WTC11 (cell line): ENCODE results near the gene MISFA. TPM values are rescaled to one million over a fixed set of nuclear protein-coding genes. Genes with fewer than 3 reads are reported as not detected.

ENCODE experiments used
- ATAC-seq: fragments of 200-7000 bp; cut with Tn5 transposase; 2 replicates; pipeline ENCODE4 v1.10.0; 2021; ENCODE audit warnings: mild to moderate bottlenecking, moderate library complexity
- CTCF ChIA-PET: fragments of 300-600 bp; sonication (Branson Sonifier 250); formaldehyde crosslinking; loops from one replicate; lab custom pipeline; 2021; ENCODE audit warnings: antibody characterized with exemption; lab: Charles Lee
- POLR2A ChIA-PET: fragments of 350-600 bp; sonication (Branson Sonifier 250); formaldehyde crosslinking; loops from one replicate; lab custom pipeline; 2021; ENCODE audit warnings: antibody characterized with exemption; lab: Charles Lee
- DNase-seq: peaks from one replicate; pipeline ENCODE4 v3.0.0; 2021; ENCODE audit warnings: low spot score
- H3K27ac Mint-ChIP-seq: 2 replicates; pipeline ENCODE4 v1.8.0; 2021; ENCODE audit warnings: mixed read lengths
- H3K27me3 Mint-ChIP-seq: 2 replicates; pipeline ENCODE4 v1.8.0; 2021; ENCODE audit warnings: low read depth, mild to moderate bottlenecking, moderate library complexity, mixed read lengths
- H3K36me3 Mint-ChIP-seq: 2 replicates; pipeline ENCODE4 v1.8.0; 2021; ENCODE audit warnings: mixed read lengths
- H3K4me1 Mint-ChIP-seq: 2 replicates; pipeline ENCODE4 v1.8.0; 2022; ENCODE audit warnings: mixed read lengths
- H3K4me3 Mint-ChIP-seq: 2 replicates; pipeline ENCODE4 v1.8.0; 2021; ENCODE audit warnings: mild to moderate bottlenecking, moderate library complexity, mixed read lengths
- H3K9me3 Mint-ChIP-seq: 2 replicates; pipeline ENCODE4 v1.8.0; 2021; ENCODE audit warnings: mixed read lengths
- ATF1 ChIP-seq: sonication (generic); formaldehyde crosslinking; IDR thresholded peaks from 2 replicates; pipeline ENCODE4 v1.8.1; 2023; ENCODE audit warnings: mild to moderate bottlenecking, moderate library complexity, missing genetic modification reagents
- CREM ChIP-seq: sonication (generic); formaldehyde crosslinking; IDR thresholded peaks from 2 replicates; pipeline ENCODE4 v1.8.1; 2022; ENCODE audit warnings: mild to moderate bottlenecking, missing genetic modification reagents, moderate library complexity
- FOXP4 ChIP-seq: sonication (generic); formaldehyde crosslinking; IDR thresholded peaks from 2 replicates; pipeline ENCODE4 v1.8.0; 2022; ENCODE audit warnings: mild to moderate bottlenecking, missing genetic modification reagents
- OVOL2 ChIP-seq: fragments of 250-450 bp; sonication (Bioruptor Pico); IDR thresholded peaks from 2 replicates; pipeline ENCODE4 v1.9.0; 2021; ENCODE audit warnings: mild to moderate bottlenecking, borderline replicate concordance
- PRDM15 ChIP-seq: sonication (generic); formaldehyde crosslinking; IDR thresholded peaks from 2 replicates; pipeline ENCODE4 v1.8.0; 2022; ENCODE audit warnings: missing genetic modification reagents
- SMAD3 ChIP-seq: sonication (generic); formaldehyde crosslinking; IDR thresholded peaks from 2 replicates; pipeline ENCODE4 v1.8.0; 2022; ENCODE audit warnings: missing genetic modification reagents, mild to moderate bottlenecking, borderline replicate concordance
- SOX15 ChIP-seq: fragments of 250-450 bp; sonication (Bioruptor Pico); IDR thresholded peaks from 2 replicates; pipeline ENCODE4 v1.9.0; 2021; ENCODE audit warnings: mild to moderate bottlenecking
- SP1 ChIP-seq: sonication (generic); formaldehyde crosslinking; conservative IDR thresholded peaks from 2 replicates; pipeline ENCODE4 v1.8.1; 2022; ENCODE audit warnings: missing genetic modification reagents
- ZBTB21 ChIP-seq: sonication (generic); formaldehyde crosslinking; IDR thresholded peaks from 2 replicates; pipeline ENCODE4 v1.8.1; 2023; ENCODE audit warnings: mild to moderate bottlenecking, missing genetic modification reagents, borderline replicate concordance
- ZNF121 ChIP-seq: sonication (generic); formaldehyde crosslinking; IDR thresholded peaks from 2 replicates; pipeline ENCODE4 v1.8.0; 2023; ENCODE audit warnings: missing genetic modification reagents
- ZNF219 ChIP-seq: sonication (generic); formaldehyde crosslinking; IDR thresholded peaks from 2 replicates; pipeline ENCODE4 v1.8.0; 2023; ENCODE audit warnings: missing genetic modification reagents, mild to moderate bottlenecking, borderline replicate concordance
- ZNF396 ChIP-seq: fragments of 250-450 bp; sonication (Bioruptor Pico); IDR thresholded peaks from 2 replicates; pipeline ENCODE4 v1.8.0; 2021; ENCODE audit warnings: mild to moderate bottlenecking, moderate library complexity, borderline replicate concordance
- ZNF423 ChIP-seq: fragments of 250-450 bp; sonication (Bioruptor Pico); IDR thresholded peaks from 2 replicates; pipeline ENCODE4 v2.1.2; 2022; ENCODE audit warnings: mild to moderate bottlenecking, moderate library complexity
- ZSCAN18 ChIP-seq: fragments of 250-450 bp; sonication (Bioruptor Pico); IDR thresholded peaks from 2 replicates; pipeline ENCODE4 v2.1.2; 2022; ENCODE audit warnings: mild to moderate bottlenecking, moderate library complexity
- total RNA-seq: library from RNA; stranded (reverse); gene quantifications from 3 replicates; pipeline ENCODE4 v1.2.3, GENCODE V29; 2021
- TF ChIP-seq, protein P1 (sequence below): fragments of 250-450 bp; sonication (Bioruptor Pico); conservative IDR thresholded peaks from 2 replicates; pipeline ENCODE4 v1.9.0; 2021; ENCODE audit warnings: mild to moderate bottlenecking
- TF ChIP-seq, protein P2 (sequence below): sonication (generic); formaldehyde crosslinking; conservative IDR thresholded peaks from 2 replicates; pipeline ENCODE4 v1.8.1; 2023; ENCODE audit warnings: mild to moderate bottlenecking, low read depth, missing genetic modification reagents, moderate library complexity
- TF ChIP-seq, protein P3 (sequence below): sonication (generic); formaldehyde crosslinking; IDR thresholded peaks from 2 replicates; pipeline ENCODE4 v1.8.1; 2022; ENCODE audit warnings: low read depth, mild to moderate bottlenecking, moderate library complexity, missing genetic modification reagents, borderline replicate concordance

The MISFA gene
- total RNA-seq, 1 experiment from 2014 or later = 3.2 TPM

DNA sequence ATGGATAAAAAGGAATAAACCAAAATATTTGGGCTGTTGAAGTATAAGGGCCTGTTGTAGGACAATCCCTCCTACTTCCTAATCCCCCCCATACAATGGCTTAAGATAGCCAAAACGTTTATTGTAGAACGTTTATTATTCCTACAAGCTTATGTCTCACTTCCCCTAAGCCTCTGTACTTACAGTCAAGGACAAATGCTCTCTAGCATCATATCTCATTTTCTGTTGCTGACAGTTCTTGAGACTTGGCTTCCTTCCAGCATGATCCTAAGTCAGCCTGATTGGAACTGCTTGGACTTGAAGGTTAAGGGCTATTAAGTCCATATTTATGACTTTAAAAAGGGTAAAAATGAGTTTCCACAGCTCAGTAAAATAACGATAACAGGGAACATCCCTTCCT is 8.8 kb downstream of the MISFA start (continued):
- no peak for TF ChIP-seq FOXP4 (CRISPR knock-in tag)
- no peak for TF ChIP-seq SOX15 (CRISPR knock-in tag)
- no peak for TF ChIP-seq ZNF121 (CRISPR knock-in tag)

DNA sequence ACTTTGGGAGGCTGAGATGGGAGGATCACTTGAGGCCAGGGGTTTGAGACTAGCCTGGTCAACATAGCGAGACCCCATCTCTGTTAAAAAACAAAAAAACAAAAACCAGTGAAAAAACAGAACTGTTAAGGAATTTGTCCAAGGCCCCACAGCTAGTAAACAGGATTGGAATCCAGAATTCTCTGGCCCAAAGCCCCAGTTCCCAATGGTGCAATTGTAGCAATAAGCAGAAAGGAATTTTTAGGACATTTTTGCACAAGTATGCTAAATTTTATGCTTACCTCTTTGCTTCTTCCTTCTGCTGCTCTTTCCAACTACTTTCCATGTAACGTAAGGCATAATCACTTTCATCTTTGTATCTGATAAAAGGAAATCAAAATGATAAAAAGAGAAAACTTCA is 11.6 kb downstream of the MISFA start:
- H3K4me1 Mint-ChIP-seq = peaks cover 3% of the 10 kb centered on the region
- CTCF ChIA-PET = no interaction called here
- H3K27ac Mint-ChIP-seq = no peak overlapping the region

DNA sequence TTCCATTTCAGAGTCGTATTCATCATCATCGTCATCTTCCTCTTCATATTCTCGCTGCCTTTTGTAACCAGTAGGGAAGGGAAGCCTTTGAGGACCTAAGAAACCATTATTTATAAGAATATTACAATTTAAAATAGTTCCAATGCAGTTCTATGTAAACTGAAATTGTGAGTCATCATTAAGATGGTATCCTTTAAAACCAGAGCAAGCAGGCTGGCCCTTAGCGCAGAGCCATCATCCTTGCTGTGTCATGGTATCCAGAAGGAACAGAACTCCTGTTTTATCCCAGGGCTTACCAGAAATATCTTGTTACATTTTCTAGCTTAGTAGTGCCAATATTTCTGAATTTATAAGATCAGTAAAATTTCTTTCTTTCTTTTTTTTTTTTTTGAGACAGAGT is 12.8 kb downstream of the MISFA start:
- ChIA-PET POLR2A (no interaction called here), CTCF (no interaction called here)
- H3K4me1 Mint-ChIP-seq = peaks cover 1% of the 10 kb centered on the region
- ATAC-seq (no peak), DNase-seq (no peak)
- H3K9me3 Mint-ChIP-seq = no peaks in the 10 kb centered on the region
- no peak overlapping the region for H3K27ac Mint-ChIP-seq
- peaks cover 38% of the 10 kb centered on the region for H3K36me3 Mint-ChIP-seq
- H3K27me3 Mint-ChIP-seq = no peaks in the 10 kb centered on the region
- no peak overlapping the region for H3K4me3 Mint-ChIP-seq
- TF ChIP-seq ZBTB21 (no peak), SMAD3 (CRISPR knock-in tag) (no peak), ZNF219 (CRISPR knock-in tag) (no peak), FOXP4 (CRISPR knock-in tag) (no peak), SP1 (CRISPR knock-in tag) (no peak), PRDM15 (CRISPR knock-in tag) (no peak), ZNF423 (CRISPR knock-in tag) (no peak)
- TF ChIP-seq, protein P1, sequence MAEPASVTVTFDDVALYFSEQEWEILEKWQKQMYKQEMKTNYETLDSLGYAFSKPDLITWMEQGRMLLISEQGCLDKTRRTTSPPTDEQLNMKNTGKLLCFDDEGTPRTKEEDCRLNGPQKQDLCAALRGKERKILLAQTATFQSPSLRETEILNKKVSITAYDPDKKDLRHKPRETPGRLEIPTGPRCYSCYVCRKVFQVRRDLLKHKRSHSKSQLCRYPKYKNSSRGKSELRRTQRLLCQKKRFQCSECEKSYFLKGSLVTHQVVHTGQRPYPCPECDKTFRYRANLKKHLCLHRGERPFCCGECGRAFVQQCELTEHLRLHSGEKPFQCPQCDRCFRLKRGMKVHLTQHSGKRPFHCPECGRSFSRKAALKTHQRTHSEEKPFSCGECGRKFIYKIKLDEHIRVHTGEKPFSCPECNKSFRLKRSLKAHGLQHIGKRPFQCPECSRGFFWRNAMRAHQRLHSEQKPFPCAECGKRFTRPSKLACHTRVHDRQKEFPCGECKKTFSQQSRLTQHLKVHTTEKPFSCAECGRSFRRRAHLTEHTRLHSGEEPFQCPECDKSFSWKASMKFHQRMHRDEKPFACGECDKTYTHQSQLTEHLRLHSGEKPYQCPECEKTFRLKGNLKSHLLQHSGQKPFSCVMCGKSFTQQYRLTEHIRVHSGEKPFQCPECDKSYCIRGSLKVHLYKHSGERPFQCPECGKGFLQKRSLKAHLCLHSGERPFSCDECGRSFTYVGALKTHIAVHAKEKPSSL (CRISPR knock-in tag) = no peak

More for the DNA sequence above, 11.6 kb downstream of the MISFA start:
- H3K36me3 Mint-ChIP-seq = peaks cover 42% of the 10 kb centered on the region
- TF ChIP-seq CREM (CRISPR knock-in tag) (no peak), ZNF423 (CRISPR knock-in tag) (no peak), ZSCAN18 (CRISPR knock-in tag) (no peak), ATF1 (no peak), OVOL2 (CRISPR knock-in tag) (no peak), ZNF396 (CRISPR knock-in tag) (no peak)
- TF ChIP-seq, protein P2, sequence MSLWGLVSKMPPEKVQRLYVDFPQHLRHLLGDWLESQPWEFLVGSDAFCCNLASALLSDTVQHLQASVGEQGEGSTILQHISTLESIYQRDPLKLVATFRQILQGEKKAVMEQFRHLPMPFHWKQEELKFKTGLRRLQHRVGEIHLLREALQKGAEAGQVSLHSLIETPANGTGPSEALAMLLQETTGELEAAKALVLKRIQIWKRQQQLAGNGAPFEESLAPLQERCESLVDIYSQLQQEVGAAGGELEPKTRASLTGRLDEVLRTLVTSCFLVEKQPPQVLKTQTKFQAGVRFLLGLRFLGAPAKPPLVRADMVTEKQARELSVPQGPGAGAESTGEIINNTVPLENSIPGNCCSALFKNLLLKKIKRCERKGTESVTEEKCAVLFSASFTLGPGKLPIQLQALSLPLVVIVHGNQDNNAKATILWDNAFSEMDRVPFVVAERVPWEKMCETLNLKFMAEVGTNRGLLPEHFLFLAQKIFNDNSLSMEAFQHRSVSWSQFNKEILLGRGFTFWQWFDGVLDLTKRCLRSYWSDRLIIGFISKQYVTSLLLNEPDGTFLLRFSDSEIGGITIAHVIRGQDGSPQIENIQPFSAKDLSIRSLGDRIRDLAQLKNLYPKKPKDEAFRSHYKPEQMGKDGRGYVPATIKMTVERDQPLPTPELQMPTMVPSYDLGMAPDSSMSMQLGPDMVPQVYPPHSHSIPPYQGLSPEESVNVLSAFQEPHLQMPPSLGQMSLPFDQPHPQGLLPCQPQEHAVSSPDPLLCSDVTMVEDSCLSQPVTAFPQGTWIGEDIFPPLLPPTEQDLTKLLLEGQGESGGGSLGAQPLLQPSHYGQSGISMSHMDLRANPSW = no peak
- TF ChIP-seq, protein P3, sequence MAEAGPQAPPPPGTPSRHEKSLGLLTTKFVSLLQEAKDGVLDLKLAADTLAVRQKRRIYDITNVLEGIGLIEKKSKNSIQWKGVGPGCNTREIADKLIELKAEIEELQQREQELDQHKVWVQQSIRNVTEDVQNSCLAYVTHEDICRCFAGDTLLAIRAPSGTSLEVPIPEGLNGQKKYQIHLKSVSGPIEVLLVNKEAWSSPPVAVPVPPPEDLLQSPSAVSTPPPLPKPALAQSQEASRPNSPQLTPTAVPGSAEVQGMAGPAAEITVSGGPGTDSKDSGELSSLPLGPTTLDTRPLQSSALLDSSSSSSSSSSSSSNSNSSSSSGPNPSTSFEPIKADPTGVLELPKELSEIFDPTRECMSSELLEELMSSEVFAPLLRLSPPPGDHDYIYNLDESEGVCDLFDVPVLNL (CRISPR knock-in tag) = no peak
- no peak for DNase-seq
- POLR2A ChIA-PET = no interaction called here
- no peaks in the 10 kb centered on the region for H3K27me3 Mint-ChIP-seq
- H3K4me3 Mint-ChIP-seq = no peak overlapping the region
- no peak for ATAC-seq
- H3K9me3 Mint-ChIP-seq = no peaks in the 10 kb centered on the region
